GM12875 (cell line): ENCODE results near the gene CCND2.

Source experiments
- H3K4me3 ChIP-seq: one replicate; pipeline ENCODE4 v1.5.1; 2011; ENCODE audit warnings: low read depth, low read length, control low read depth
- CTCF ChIP-seq: IDR thresholded peaks from 2 replicates; pipeline ENCODE4 v1.5.1; 2011; ENCODE audit warnings: low read depth, mild to moderate bottlenecking, control low read depth, inconsistent platforms, low read length, moderate library complexity, borderline replicate concordance; ENCODE audit not compliant: insufficient read depth

CCND2 gene

GRCh38 chr12:4256043-4256826 lies 17.3 kb upstream of the CCND2 start:
- no peak for TF ChIP-seq CTCF
- H3K4me3 ChIP-seq: no peak overlapping the region

- TF ChIP-seq CTCF: no peak
- H3K4me3 ChIP-seq: no peak overlapping the region
Measured at GRCh38 chr12:4257442-4257841, 16.1 kb upstream of the CCND2 start.

- H3K4me3 ChIP-seq: no peak overlapping the region
- no peak for TF ChIP-seq CTCF
Measured at GRCh38 chr12:4259099-4259498, 14.5 kb upstream of the CCND2 start.

GRCh38 chr12:4261655-4262054 lies 11.9 kb upstream of the CCND2 start:
- TF ChIP-seq CTCF: no peak
- H3K4me3 ChIP-seq: no peak overlapping the region

- H3K4me3 ChIP-seq: no peak overlapping the region
- TF ChIP-seq CTCF: no peak
Measured at GRCh38 chr12:4265280-4265679, 8.3 kb upstream of the CCND2 start.

- no peak overlapping the region for H3K4me3 ChIP-seq
- no peak for TF ChIP-seq CTCF
Measured at GRCh38 chr12:4266990-4267389, 6.6 kb upstream of the CCND2 start.

- H3K4me3 ChIP-seq: no peak overlapping the region
- TF ChIP-seq CTCF: no peak
Measured at GRCh38 chr12:4267704-4268328, 5.7 kb upstream of the CCND2 start.
